Fibroblast of mammary gland (primary cell): ENCODE measurements around the gene NLRP10.
A peak's percentile ranks its signal among the peaks of the same experiment; 100 is the strongest.

Source experiments
- DNase-seq: peaks from one replicate; pipeline ENCODE4 v3.0.0-alpha.2; 2010; ENCODE audit warnings: low read depth
- H3K4me3 ChIP-seq: 2 replicates; pipeline ENCODE4 v1.5.1; 2011; ENCODE audit warnings: low read depth, mild to moderate bottlenecking, low read length, moderate library complexity; ENCODE audit not compliant: control insufficient read depth
- CTCF ChIP-seq: conservative IDR thresholded peaks from 2 replicates; pipeline ENCODE4 v1.5.1; 2011; ENCODE audit warnings: low read depth, low read length, inconsistent platforms; ENCODE audit not compliant: control insufficient read depth, insufficient read depth

The NLRP10 gene

GRCh38 chr11:7941608-7942007 lies 23.6 kb downstream of the NLRP10 start, which contains the start of gene OR10A3:
Gene OR10A3 (minus strand): TSS chr11:7941708. CDS start chr11:7939520, 2,188 bp downstream.
- no peak within 1 kb of the TSS for H3K4me3 ChIP-seq
- TF ChIP-seq CTCF, result no peak
- no peak for DNase-seq

GRCh38 chr11:7941146-7941545 lies 24.1 kb downstream of the NLRP10 start:
- no peak for DNase-seq
- H3K4me3 ChIP-seq, result no peak overlapping the region
- no peak for TF ChIP-seq CTCF

- no peak for DNase-seq
- H3K4me3 ChIP-seq, result no peak overlapping the region
- TF ChIP-seq CTCF, result no peak
Measured at GRCh38 chr11:7936615-7937014, 28.6 kb downstream of the NLRP10 start.

GRCh38 chr11:7931168-7931567 lies 34.1 kb downstream of the NLRP10 start, which contains the start of gene OR10A6:
Gene OR10A6 (minus strand): TSS chr11:7931268. CDS start chr11:7928662, 2,606 bp downstream.
- no peak for TF ChIP-seq CTCF
- no peak for DNase-seq

GRCh38 chr11:7927635-7928034 lies 37.6 kb downstream of the NLRP10 start:
- TF ChIP-seq CTCF, result no peak
- peak; percentile 59 for DNase-seq
- H3K4me3 ChIP-seq, result no peak overlapping the region

More at GRCh38 chr11:7931168-7931567, 34.1 kb downstream of the NLRP10 start, which contains the start of gene OR10A6:
- H3K4me3 ChIP-seq, result no peak within 1 kb of the TSS

- no peak for DNase-seq
- TF ChIP-seq CTCF, result no peak
- H3K4me3 ChIP-seq, result no peak overlapping the region
Measured at GRCh38 chr11:7924536-7924935, 40.7 kb downstream of the NLRP10 start.

- no peak for TF ChIP-seq CTCF
- DNase-seq, result no peak
- H3K4me3 ChIP-seq, result no peak overlapping the region
Measured at GRCh38 chr11:7918141-7918540, 47.1 kb downstream of the NLRP10 start.
